Ammon's horn (tissue), 1 donor: ENCODE results near the gene WDR35.

ENCODE experiments used
- DNase-seq: peaks from one replicate; pipeline ENCODE4 v3.0.0-alpha.2; 2016; ENCODE audit warnings: low spot score

The WDR35 gene

GRCh38 chr2:19989667-19990415 lies at the start of gene WDR35:
WDR35 (minus strand) TSS chr2:19990105; CDS start chr2:19990015, 90 bp downstream.
- peak; percentile 90 for DNase-seq

DNA sequence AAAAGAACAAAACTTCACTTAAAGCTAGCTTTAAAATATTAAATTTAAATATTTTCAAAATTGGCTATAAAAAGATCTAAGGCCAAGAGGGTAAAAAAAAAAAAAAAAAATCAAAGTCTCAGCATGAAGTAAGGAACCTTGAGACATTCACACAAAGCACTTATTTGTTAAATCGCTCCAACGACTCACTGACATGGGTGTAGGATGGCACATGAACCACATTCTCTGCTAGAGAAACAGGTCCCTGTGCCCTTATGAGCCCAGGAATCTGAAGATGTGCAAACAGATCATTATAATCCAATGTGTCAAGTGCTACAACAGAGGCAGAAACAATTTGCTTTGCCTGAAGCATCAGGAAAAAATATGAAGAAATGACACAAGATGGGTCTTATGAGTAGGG lies 47.8 kb upstream of the WDR35 start:
- no peak for DNase-seq

- DNase-seq = no peak
Observed at GRCh38 chr2:20035955-20036666, 46.2 kb upstream of the WDR35 start.

- no peak for DNase-seq
Observed at GRCh38 chr2:20034821-20035220, 44.9 kb upstream of the WDR35 start.

DNA sequence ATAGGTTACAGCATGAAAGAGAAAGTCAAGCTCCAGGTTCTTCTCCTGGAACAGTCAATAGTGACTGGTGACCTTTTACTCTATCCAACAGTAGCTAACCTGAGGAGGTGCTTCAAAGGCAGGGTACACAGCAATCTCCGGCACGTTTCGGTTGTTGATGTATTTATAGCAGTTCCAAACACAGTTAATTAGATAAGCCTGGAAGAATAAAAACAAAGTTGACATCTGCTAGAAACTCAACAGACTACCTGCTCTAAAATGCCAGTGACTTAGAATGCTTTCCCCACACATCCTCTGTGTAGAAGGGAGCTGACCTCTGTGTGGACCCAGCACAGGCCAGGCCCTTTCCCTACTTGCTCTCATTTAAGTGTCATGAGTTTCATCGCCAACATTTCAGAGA lies 44.3 kb upstream of the WDR35 start:
- DNase-seq = no peak

DNA sequence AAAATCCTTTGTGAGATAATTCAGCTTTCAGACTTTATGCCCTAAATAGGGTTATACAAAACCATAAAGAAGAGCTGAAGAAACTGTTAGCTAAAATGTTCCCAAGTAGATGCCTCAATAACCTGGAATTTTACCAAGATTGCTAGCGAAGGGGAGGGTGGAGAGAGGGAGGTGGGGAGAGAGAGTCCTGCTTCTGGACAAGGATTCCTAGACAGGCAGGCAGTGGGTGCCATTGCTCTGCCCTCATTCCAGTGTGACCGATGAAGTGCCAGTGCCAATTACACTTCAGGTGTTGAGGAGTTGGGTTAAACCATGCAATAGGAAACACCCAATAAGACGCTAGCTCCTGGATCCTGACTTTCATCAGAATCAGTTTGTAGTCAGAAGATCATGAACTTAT lies 43.4 kb upstream of the WDR35 start:
- no peak for DNase-seq

DNA sequence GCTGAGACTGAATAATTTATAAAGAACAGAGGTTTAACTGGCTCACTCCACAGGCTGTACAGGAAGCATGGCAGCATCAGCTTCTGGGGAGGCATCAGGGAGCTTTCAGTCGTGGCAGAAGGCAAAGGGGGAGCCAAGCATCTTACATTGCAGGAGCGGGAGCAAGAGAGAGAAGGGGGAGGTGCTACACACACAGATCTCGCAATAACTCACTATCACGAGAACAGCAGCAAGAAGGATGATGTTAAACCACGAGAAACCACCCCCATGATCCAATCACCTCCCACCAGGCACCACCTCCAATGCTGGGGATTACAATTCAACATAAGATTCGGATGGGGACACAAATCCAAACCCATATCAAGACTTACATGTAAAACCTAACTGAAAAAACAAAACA lies 40.3 kb upstream of the WDR35 start:
- no peak for DNase-seq

DNA sequence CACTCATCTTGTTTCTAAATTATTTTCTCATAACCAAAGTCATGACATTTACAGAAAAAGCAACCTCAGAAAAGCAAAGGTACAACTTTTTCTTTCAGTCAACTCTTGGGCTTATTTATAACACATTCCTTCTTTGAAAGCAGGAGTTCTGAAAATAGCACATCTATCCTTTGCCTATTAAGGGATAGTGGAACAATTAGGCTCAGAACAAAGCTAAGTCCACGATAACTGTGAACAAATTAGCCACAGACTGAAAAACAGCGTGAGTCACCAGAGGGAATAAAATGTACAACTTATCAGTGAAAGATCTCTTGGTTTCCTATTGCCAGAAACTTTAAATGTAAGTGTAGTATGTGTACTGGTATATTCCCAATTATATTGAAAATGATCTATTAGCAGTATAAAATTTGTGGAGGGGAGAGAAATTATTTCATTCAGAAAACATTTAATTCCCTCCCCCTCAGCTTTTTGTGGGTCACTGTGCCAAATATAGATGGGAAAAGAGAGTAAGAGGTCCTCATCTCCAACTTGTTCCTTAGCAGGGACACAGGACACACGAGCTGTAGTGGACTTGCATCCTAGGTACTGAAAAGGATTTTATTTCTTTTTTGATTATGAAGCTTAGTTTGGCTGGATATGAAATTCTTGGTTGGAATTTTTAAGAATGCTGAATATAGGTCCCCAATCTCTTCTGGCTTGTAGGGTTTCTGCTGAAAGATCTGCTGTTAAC lies 38.0 kb upstream of the WDR35 start:
- DNase-seq = no peak

DNA sequence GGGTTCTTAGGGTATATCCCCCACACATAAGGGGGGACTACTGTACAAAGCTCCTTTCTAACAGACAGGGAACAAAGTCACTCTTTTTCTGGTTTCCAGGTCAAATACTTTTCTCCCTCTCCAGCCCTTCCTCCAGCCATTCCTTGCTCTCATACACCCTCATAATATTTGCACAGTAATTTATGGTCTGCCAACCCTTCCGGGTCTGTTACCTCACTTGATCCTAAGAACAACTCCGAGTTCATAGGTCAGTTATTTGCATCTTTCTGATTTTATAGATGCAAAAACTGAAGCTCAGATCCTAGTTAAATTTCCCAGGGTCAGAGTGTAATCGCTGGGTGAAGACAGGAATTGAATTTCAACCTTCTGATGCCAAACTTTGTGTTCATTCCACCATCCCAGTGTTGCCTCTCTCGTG lies 37.4 kb upstream of the WDR35 start:
- no peak for DNase-seq

DNA sequence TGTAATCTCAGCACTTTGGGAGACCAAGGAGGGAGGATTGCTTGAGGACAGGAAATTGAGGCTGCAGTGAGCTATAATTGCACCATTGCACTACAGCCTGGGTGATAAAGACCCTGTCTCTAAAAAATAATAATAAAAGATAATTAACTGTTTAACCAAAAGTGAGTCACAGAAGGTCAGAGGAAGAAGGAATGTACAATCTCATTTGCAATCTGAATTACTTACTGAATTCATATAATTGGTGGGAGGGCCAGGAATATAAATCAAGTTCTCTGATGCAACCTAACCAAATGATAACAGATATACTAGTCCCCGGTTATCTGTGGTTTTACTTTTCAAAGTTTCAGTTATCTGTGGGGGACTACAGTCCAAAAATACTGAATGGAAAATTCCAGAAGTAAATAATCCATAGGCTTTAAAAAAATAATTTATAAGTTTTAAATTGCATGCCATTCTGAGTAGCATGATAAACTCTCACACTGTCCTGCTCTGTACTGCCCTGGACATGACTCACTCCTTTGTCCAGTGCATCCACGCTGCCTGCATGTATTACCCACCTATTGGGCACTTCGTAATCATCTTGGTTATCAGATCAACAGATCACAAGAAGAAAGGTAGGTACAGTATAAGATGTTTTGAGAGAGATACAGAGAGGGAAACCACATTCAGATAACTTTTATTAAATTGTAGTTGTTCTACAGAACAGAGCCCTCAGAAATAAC lies 35.3 kb upstream of the WDR35 start:
- DNase-seq = no peak

DNA sequence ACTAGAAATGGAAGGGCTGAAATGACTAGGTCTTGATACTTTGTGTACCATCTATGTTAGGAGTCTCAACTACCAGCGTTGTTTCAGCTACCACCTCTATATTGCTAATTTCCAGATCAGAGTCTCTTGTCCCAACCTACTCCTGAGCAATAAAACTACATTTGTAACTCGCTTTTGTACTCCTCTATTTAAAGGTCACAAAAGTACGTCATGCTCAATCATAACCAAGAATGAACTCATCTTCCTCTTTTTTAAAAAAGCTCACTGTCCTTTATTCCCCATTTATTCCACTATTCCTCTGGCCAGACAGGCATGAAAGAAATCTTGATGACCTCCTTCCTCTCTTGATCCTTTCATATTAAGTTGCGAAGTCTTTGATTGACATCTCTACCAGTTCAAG lies 33.8 kb upstream of the WDR35 start:
- DNase-seq = no peak

DNA sequence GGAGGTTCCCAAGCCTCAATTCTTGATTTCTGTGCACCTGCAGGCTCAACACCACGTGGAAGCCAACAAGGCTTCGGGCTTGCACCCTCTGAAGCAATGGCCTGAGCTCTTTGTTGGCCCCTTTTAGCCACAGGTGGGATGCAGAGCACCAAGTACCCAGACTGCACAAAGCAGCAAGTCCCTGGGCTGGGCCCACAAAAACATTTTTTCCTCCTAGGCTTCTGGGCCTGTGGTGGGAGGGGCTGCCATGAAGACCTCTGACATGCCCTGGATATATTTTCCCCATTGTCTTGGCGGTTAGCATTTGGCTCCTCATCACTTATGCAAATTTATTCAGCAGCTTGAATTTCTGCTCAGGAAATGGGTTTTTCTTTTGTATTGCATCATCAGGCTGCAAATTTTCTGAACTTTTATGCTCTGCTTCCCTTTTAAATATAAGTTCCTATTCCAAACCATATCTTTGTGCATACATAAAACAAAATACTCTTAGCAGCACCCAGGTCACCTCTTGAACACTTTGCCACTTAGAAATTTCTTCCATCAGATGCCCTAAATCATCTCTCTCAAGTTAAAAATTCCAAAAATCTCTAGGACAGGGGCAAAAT lies 31.6 kb upstream of the WDR35 start:
- no peak for DNase-seq

DNA sequence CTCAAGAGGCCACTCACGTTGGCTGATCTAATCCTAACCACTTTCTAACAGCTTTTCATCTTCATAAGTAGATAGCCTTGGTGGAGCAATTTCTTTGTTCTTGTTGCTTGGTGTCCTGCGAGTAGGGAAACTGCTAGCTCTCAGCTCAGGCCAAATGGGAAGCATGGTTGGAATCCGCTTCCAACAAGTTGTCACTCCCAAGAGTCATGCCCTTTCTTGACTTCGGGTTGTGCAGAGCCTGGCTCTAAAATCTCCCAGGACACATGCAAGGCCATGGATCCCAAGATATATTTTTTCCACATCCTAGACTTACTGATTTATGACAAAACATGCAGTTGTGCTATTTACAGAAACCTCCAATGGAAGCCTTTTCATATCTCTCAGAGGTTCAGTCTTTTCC lies 29.8 kb upstream of the WDR35 start:
- no peak for DNase-seq

- DNase-seq = no peak
Observed at GRCh38 chr2:20018601-20019152, 28.8 kb upstream of the WDR35 start.

DNA sequence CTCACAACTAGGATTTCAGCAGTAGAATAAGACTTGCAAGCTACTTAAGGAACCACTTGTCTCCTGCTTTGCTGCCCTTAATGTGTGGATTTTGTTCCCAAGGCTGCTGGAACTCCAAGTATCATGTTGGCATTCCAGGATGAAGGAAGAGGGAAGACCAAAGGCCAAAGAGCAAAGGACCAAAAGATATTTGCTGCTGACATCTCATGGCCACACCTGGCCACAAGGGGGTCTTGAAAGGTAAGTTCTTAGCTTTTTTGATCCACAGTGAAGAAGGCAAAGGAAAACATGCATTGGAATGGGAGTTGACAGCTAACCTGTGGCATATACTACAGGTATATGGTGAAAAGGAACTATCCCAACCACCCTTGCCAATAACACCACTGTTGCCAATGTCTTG lies 26.4 kb upstream of the WDR35 start:
- no peak for DNase-seq

- DNase-seq = peak; percentile 47
Observed at GRCh38 chr2:20015482-20016083, 25.7 kb upstream of the WDR35 start.

GRCh38 chr2:20013126-20013849 lies 23.4 kb upstream of the WDR35 start:
- DNase-seq = no peak

- no peak for DNase-seq
Observed at GRCh38 chr2:20012282-20013125, 22.6 kb upstream of the WDR35 start, which contains the start of gene MATN3. MATN3 (minus strand) TSS chr2:20012668; CDS start chr2:20012631, 37 bp downstream.

DNA sequence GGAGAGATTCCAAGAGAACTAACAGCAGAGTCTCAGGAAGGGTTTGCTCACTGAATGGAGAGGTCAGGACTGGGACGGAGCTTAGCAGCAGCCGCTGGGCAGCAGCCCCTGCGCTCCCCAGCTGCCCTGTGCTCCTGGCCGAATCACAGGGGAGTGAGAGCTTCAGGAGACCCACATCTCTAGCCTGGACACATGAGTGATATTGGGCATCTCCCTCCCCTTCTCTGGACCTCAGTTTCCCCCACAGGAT lies 22.1 kb upstream of the WDR35 start:
- no peak for DNase-seq
